ENCODE results near the gene GJB5.

GRCh38 chr1:34800214-34800613 lies 45.4 kb downstream of the GJB5 start:
- no peak for TF ChIP-seq POLR2A (IDR thresholded peaks at IDR 0.05; ENCODE audit: low read depth, low read length)
- TF ChIP-seq SPI1 (IDR thresholded peaks at IDR 0.05; ENCODE audit: low read depth, low read length) = no peak
- TF ChIP-seq POLR2AphosphoS5 (IDR thresholded peaks at IDR 0.05; ENCODE audit: low read depth, low read length) = no peak
- TF ChIP-seq POU2F2 (IDR thresholded peaks at IDR 0.05; ENCODE audit: low read depth, low read length) = no peak

Measured in GM12891 (cell line).